Liver (tissue), 9 donors: ENCODE results near the gene MTHFD2L. TPM values are rescaled to one million over a fixed set of nuclear protein-coding genes. Genes with fewer than 3 reads are reported as not detected.

Experiments
- DNase-seq: peaks from one replicate; pipeline ENCODE4 v3.0.0-alpha.2; 2017; ENCODE audit warnings: low spot score
- H3K27ac ChIP-seq, 2 donors: one replicate each; pipeline ENCODE4 v1.7.0; 2013; ENCODE audit warnings: inconsistent platforms in 2 of 2, low read length in 2 of 2, control low read depth in 1 of 2, low read depth in 1 of 2, mild to moderate bottlenecking in 1 of 2
- H3K27me3 ChIP-seq, 4 donors: one replicate each; pipeline versions ENCODE4 v1.6.1 to v1.7.0; 2013; ENCODE audit warnings: low read length in 3 of 4, inconsistent platforms in 1 of 4, mild to moderate bottlenecking in 1 of 4, moderate library complexity in 1 of 4; ENCODE audit not compliant: control insufficient read depth in 4 of 4, insufficient read depth in 4 of 4
- H3K36me3 ChIP-seq, 4 donors: one replicate each; pipeline versions ENCODE4 v1.6.1 to v1.7.0; 2013; ENCODE audit warnings: low read length in 3 of 4, mild to moderate bottlenecking in 3 of 4, low read depth in 1 of 4, moderate library complexity in 1 of 4; ENCODE audit not compliant: control insufficient read depth in 4 of 4, insufficient read depth in 3 of 4
- H3K4me1 ChIP-seq, 4 donors: one replicate each; pipeline versions ENCODE4 v1.6.1 to v1.7.0; 2013; ENCODE audit warnings: low read length in 3 of 4, mild to moderate bottlenecking in 3 of 4, moderate library complexity in 1 of 4; ENCODE audit not compliant: control insufficient read depth in 4 of 4, insufficient read depth in 4 of 4
- H3K4me3 ChIP-seq, 3 donors: one replicate each; pipeline versions ENCODE4 v1.6.1 to v1.7.0; 2013; ENCODE audit warnings: low read length in 3 of 3, control low read depth in 1 of 3, low read depth in 1 of 3, mild to moderate bottlenecking in 1 of 3
- H3K9ac ChIP-seq, 2 donors: one replicate each; pipeline ENCODE4 v1.7.0; 2013; ENCODE audit warnings: low read length in 2 of 2, mild to moderate bottlenecking in 2 of 2, moderate library complexity in 2 of 2, control low read depth in 1 of 2, low read depth in 1 of 2
- H3K9me3 ChIP-seq, 4 donors: one replicate each; pipeline versions ENCODE4 v1.6.1 to v1.7.0; 2013; ENCODE audit warnings: low read length in 3 of 4; ENCODE audit not compliant: control insufficient read depth in 4 of 4
- EGR1 ChIP-seq, 2 donors: IDR thresholded peaks; 2 replicates each; pipeline ENCODE4 v1.6.1; 2016 to 2018; ENCODE audit warnings: antibody characterized with exemption in 2 of 2, low read depth in 2 of 2
- FOXA1 ChIP-seq: IDR thresholded peaks from 2 replicates; pipeline ENCODE4 v1.6.1; 2016; ENCODE audit warnings: antibody characterized with exemption
- FOXA2 ChIP-seq: IDR thresholded peaks from 2 replicates; pipeline ENCODE4 v1.6.1; 2016; ENCODE audit warnings: antibody characterized with exemption
- GABPA ChIP-seq, 2 donors: IDR thresholded peaks in 1 of 2; conservative IDR thresholded peaks in 1 of 2; 2 replicates each; pipeline ENCODE4 v1.6.1; 2016; ENCODE audit warnings: antibody characterized with exemption in 2 of 2, mild to moderate bottlenecking in 1 of 2, moderate library complexity in 1 of 2
- HNF4A ChIP-seq, 2 donors: conservative IDR thresholded peaks; 2 replicates each; pipeline ENCODE4 v1.6.1; 2016; ENCODE audit warnings: antibody characterized with exemption in 2 of 2, mild to moderate bottlenecking in 2 of 2
- HNF4G ChIP-seq: IDR thresholded peaks from 2 replicates; pipeline ENCODE4 v1.6.1; 2016; ENCODE audit warnings: antibody characterized with exemption
- JUND ChIP-seq, 2 donors: IDR thresholded peaks; 2 replicates each; pipeline ENCODE4 v1.6.1; 2016; ENCODE audit warnings: antibody characterized with exemption in 2 of 2
- NR2F2 ChIP-seq: IDR thresholded peaks from 2 replicates; pipeline ENCODE4 v1.6.1; 2016; ENCODE audit warnings: antibody characterized with exemption
- RAD21 ChIP-seq, 2 donors: IDR thresholded peaks; 2 replicates each; pipeline ENCODE4 v1.6.1; 2016; ENCODE audit warnings: antibody characterized with exemption in 2 of 2, mild to moderate bottlenecking in 2 of 2
- RXRA ChIP-seq, 2 donors: IDR thresholded peaks; 2 replicates each; pipeline ENCODE4 v1.6.1; 2017 to 2018; ENCODE audit warnings: antibody characterized with exemption in 2 of 2, mild to moderate bottlenecking in 1 of 2
- SP1 ChIP-seq: IDR thresholded peaks from 2 replicates; pipeline ENCODE4 v1.6.1; 2018; ENCODE audit warnings: antibody characterized with exemption, mild to moderate bottlenecking
- TAF1 ChIP-seq: conservative IDR thresholded peaks from 2 replicates; pipeline ENCODE4 v1.6.1; 2016; ENCODE audit warnings: antibody characterized with exemption, mild to moderate bottlenecking
- YY1 ChIP-seq: IDR thresholded peaks from 2 replicates; pipeline ENCODE4 v1.6.1; 2016; ENCODE audit warnings: antibody characterized with exemption, mild to moderate bottlenecking
- WGBS: extraction: QIAGEN DNeasy Blood & Tissue Kit; methylation state at CpG from one replicate; pipeline ENCODE4 v1.1.7; 2013; 5-methylcytosine and 5-hydroxymethylcytosine counted together
- polyA plus RNA-seq, 2 donors: library from polyadenylated mRNA; stranded (reverse) in 1 of 2; unstranded in 1 of 2; fragments of 200-250 nt in 1 of 2; fragments of >200 nt in 1 of 2; fragmentation: Nextera tagmentation in 1 of 2; extraction: Ambion mirVana in 1 of 2; gene quantifications; one replicate each; pipeline versions ENCODE4 v1.2.1 to v1.2.3, GENCODE V29; 2013 to 2015
- total RNA-seq, 2 donors: library from RNA; depleted of rRNA; stranded (reverse); fragments of >200 nt; gene quantifications; one replicate each; pipeline ENCODE4 v1.2.3, GENCODE V29; 2014
- TF ChIP-seq, protein P1 (sequence below): IDR thresholded peaks from 2 replicates; pipeline ENCODE4 v1.6.1; 2016; ENCODE audit warnings: antibody characterized with exemption, mild to moderate bottlenecking
- TF ChIP-seq, protein P2 (sequence below): fragments of 150-350 bp; IDR thresholded peaks from 2 replicates; pipeline ENCODE4 v1.5.1; 2017; ENCODE audit warnings: improper control_type of control experiment, low read depth, low read length; ENCODE audit not compliant: missing input control
- TF ChIP-seq, protein P3 (sequence below): IDR thresholded peaks from 2 replicates; pipeline ENCODE4 v1.6.1; 2016; ENCODE audit warnings: antibody characterized with exemption
- TF ChIP-seq, protein P4 (sequence below): IDR thresholded peaks from 2 replicates; pipeline ENCODE4 v1.6.1; 2016; ENCODE audit warnings: antibody characterized with exemption
- TF ChIP-seq, protein P5 (sequence below): IDR thresholded peaks from 2 replicates; pipeline ENCODE4 v1.6.1; 2016; ENCODE audit warnings: antibody characterized with exemption
- donor health status: healthy.
- donor health status: healthy.
- donor health status: healthy.
- donor health status: healthy.
- donor health status: healthy.

The MTHFD2L gene
- total and polyA plus RNA-seq, 4 donors = 7.4 to 51.5 (median 31.1) TPM

DNA sequence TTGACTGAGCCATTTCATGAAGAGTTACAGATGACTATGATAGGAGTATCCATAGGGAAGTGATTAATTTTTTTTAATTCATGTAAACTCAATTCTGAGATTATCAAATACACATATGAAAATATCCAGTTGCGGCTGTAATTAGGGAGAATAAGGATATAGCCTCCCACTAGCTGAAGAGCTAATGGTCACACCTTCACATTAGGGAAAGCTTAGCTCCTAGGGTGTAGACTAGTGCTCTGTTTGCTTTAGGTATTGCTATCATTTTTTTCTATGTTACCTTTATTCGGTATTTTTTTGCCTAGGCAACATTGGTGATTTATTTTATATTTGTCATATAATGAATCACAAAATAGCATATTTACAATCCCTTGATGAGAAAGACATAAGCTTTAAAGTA lies 110.7 kb downstream of the MTHFD2L start:
- WGBS = 95% methylated on average over 2 of the region's 2 CpGs
- Histone ChIP-seq H3K27me3 (no peaks in the 10 kb centered on the region), H3K36me3 (no peaks in the 10 kb centered on the region), H3K4me1 (no peaks in the 10 kb centered on the region), H3K9me3 (no peaks in the 10 kb centered on the region), H3K27ac (no peak overlapping the region), H3K9ac (no peak overlapping the region), H3K4me3 (no peak overlapping the region)
- DNase-seq = no peak
- TF ChIP-seq HNF4A (conservative IDR thresholded peaks at IDR 0.05) = no peak
- TF ChIP-seq, protein P1, sequence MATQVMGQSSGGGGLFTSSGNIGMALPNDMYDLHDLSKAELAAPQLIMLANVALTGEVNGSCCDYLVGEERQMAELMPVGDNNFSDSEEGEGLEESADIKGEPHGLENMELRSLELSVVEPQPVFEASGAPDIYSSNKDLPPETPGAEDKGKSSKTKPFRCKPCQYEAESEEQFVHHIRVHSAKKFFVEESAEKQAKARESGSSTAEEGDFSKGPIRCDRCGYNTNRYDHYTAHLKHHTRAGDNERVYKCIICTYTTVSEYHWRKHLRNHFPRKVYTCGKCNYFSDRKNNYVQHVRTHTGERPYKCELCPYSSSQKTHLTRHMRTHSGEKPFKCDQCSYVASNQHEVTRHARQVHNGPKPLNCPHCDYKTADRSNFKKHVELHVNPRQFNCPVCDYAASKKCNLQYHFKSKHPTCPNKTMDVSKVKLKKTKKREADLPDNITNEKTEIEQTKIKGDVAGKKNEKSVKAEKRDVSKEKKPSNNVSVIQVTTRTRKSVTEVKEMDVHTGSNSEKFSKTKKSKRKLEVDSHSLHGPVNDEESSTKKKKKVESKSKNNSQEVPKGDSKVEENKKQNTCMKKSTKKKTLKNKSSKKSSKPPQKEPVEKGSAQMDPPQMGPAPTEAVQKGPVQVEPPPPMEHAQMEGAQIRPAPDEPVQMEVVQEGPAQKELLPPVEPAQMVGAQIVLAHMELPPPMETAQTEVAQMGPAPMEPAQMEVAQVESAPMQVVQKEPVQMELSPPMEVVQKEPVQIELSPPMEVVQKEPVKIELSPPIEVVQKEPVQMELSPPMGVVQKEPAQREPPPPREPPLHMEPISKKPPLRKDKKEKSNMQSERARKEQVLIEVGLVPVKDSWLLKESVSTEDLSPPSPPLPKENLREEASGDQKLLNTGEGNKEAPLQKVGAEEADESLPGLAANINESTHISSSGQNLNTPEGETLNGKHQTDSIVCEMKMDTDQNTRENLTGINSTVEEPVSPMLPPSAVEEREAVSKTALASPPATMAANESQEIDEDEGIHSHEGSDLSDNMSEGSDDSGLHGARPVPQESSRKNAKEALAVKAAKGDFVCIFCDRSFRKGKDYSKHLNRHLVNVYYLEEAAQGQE = no peak
- TF ChIP-seq, protein P2, sequence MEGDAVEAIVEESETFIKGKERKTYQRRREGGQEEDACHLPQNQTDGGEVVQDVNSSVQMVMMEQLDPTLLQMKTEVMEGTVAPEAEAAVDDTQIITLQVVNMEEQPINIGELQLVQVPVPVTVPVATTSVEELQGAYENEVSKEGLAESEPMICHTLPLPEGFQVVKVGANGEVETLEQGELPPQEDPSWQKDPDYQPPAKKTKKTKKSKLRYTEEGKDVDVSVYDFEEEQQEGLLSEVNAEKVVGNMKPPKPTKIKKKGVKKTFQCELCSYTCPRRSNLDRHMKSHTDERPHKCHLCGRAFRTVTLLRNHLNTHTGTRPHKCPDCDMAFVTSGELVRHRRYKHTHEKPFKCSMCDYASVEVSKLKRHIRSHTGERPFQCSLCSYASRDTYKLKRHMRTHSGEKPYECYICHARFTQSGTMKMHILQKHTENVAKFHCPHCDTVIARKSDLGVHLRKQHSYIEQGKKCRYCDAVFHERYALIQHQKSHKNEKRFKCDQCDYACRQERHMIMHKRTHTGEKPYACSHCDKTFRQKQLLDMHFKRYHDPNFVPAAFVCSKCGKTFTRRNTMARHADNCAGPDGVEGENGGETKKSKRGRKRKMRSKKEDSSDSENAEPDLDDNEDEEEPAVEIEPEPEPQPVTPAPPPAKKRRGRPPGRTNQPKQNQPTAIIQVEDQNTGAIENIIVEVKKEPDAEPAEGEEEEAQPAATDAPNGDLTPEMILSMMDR = no peak
- TF ChIP-seq, protein P3, sequence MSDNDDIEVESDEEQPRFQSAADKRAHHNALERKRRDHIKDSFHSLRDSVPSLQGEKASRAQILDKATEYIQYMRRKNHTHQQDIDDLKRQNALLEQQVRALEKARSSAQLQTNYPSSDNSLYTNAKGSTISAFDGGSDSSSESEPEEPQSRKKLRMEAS = no peak
- TF ChIP-seq JUND (IDR thresholded peaks at IDR 0.05) = no peak
- no peak for TF ChIP-seq SP1
- no peak for TF ChIP-seq TAF1
- no peak for TF ChIP-seq RAD21 (IDR thresholded peaks at IDR 0.05)
- no peak for TF ChIP-seq GABPA (IDR thresholded peaks at IDR 0.05 in 1 of 2, conservative IDR thresholded peaks at IDR 0.05 in 1 of 2)
- TF ChIP-seq FOXA1 = no peak
- no peak for TF ChIP-seq RXRA (IDR thresholded peaks at IDR 0.05)
- TF ChIP-seq, protein P4, sequence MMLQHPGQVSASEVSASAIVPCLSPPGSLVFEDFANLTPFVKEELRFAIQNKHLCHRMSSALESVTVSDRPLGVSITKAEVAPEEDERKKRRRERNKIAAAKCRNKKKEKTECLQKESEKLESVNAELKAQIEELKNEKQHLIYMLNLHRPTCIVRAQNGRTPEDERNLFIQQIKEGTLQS = no peak
- TF ChIP-seq, protein P5, sequence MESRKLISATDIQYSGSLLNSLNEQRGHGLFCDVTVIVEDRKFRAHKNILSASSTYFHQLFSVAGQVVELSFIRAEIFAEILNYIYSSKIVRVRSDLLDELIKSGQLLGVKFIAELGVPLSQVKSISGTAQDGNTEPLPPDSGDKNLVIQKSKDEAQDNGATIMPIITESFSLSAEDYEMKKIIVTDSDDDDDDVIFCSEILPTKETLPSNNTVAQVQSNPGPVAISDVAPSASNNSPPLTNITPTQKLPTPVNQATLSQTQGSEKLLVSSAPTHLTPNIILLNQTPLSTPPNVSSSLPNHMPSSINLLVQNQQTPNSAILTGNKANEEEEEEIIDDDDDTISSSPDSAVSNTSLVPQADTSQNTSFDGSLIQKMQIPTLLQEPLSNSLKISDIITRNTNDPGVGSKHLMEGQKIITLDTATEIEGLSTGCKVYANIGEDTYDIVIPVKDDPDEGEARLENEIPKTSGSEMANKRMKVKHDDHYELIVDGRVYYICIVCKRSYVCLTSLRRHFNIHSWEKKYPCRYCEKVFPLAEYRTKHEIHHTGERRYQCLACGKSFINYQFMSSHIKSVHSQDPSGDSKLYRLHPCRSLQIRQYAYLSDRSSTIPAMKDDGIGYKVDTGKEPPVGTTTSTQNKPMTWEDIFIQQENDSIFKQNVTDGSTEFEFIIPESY = no peak
- no peak for TF ChIP-seq NR2F2
- no peak for TF ChIP-seq YY1
- no peak for TF ChIP-seq EGR1 (IDR thresholded peaks at IDR 0.05; ENCODE audit: low read depth in 2 of 2)
- TF ChIP-seq FOXA2 = no peak
- no peak for TF ChIP-seq HNF4G
